ENCODE results near the gene TMEM183A. TPM values are rescaled to one million over a fixed set of nuclear protein-coding genes. Genes with fewer than 3 reads are reported as not detected.
"Not testable (repeated sequence)": the region's sequence is repeated elsewhere in the genome, so short reads cannot be mapped to it uniquely, and the experiment has no call there.

Gene TMEM183A
- total RNA-seq, 1 experiment from 2014 or later: 59.1 TPM

DNA sequence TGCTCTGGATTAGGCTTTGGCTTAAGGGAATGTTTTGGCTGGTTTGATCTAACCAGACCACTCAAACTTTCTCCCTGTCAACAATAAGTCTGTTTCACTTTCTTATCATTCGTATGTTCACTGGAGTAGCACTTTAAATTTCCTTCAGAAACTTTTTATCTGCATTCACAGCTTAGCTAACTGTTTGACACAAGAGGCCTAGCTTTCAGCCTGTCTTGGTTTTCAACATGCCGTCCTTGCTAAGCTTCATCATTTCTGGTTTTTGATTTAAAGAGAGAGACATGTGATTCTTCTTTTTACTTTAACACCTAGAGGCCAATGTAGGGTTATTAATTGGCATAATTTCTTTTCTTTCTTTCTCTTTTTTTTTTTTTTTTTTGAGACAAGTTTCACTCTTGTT, 25.2 kb upstream of the TMEM183A start:
- Histone ChIP-seq H3K4me1 (ENCODE audit: control insufficient read depth, insufficient read depth, low read length) (no peaks in the 10 kb centered on the region), H3K27ac (ENCODE audit: low read length) (no peak overlapping the region), H3K4me3 (ENCODE audit: low read depth in 2 of 2, low read length in 2 of 2) (no peak overlapping the region), H3K9me3 (ENCODE audit: control insufficient read depth, insufficient read depth, low read depth, low read length) (no peaks in the 10 kb centered on the region), H3K27me3 (ENCODE audit: control insufficient read depth, insufficient read depth, low read length) (peaks cover 6% of the 10 kb centered on the region; the same call in 1 of the 2 replicates), H3K36me3 (ENCODE audit: control insufficient read depth, insufficient read depth, low read length) (no peaks in the 10 kb centered on the region)
- intact Hi-C loops (cut with micrococcal nuclease; ENCODE audit: unreplicated experiment) (no loop called here), in situ Hi-C loops (cut with HindIII; ENCODE audit: low pct_unique_long_range_greater_than_20kb, low sequenced_read_pairs) (no loop called here)
- no peak for ATAC-seq
- TF ChIP-seq CTCF (IDR thresholded peaks at IDR 0.05) (no peak), TCF7L2 (IDR thresholded peaks at IDR 0.05; ENCODE audit: low read depth, low read length) (no peak), SIN3A (IDR thresholded peaks at IDR 0.05; ENCODE audit: borderline replicate concordance, insufficient read depth, low read depth, low read length) (no peak), POLR2AphosphoS5 (IDR thresholded peaks at IDR 0.05; ENCODE audit: low read depth, low read length) (no peak)
- TF ChIP-seq, protein P1, sequence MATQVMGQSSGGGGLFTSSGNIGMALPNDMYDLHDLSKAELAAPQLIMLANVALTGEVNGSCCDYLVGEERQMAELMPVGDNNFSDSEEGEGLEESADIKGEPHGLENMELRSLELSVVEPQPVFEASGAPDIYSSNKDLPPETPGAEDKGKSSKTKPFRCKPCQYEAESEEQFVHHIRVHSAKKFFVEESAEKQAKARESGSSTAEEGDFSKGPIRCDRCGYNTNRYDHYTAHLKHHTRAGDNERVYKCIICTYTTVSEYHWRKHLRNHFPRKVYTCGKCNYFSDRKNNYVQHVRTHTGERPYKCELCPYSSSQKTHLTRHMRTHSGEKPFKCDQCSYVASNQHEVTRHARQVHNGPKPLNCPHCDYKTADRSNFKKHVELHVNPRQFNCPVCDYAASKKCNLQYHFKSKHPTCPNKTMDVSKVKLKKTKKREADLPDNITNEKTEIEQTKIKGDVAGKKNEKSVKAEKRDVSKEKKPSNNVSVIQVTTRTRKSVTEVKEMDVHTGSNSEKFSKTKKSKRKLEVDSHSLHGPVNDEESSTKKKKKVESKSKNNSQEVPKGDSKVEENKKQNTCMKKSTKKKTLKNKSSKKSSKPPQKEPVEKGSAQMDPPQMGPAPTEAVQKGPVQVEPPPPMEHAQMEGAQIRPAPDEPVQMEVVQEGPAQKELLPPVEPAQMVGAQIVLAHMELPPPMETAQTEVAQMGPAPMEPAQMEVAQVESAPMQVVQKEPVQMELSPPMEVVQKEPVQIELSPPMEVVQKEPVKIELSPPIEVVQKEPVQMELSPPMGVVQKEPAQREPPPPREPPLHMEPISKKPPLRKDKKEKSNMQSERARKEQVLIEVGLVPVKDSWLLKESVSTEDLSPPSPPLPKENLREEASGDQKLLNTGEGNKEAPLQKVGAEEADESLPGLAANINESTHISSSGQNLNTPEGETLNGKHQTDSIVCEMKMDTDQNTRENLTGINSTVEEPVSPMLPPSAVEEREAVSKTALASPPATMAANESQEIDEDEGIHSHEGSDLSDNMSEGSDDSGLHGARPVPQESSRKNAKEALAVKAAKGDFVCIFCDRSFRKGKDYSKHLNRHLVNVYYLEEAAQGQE (IDR thresholded peaks at IDR 0.05; ENCODE audit: insufficient read depth in 1 of 2, low read depth in 2 of 2, low read length in 1 of 2): no peak
- no peak for DNase-seq (ENCODE audit: low read depth, low spot score)
- no TSS peak for BruUV-seq (replicated peaks)
- ChIA-PET POLR2A (interaction anchor here (0.6 kb wide), 1 partner anchor 37 kb away, joined by 4 read pairs; no protein-coding TSS in a partner anchor), CTCF (interaction anchor here (0.7 kb wide), 1 partner anchor 395 kb away, joined by 5 read pairs; no protein-coding TSS in a partner anchor)

GRCh38 chr1:202982715-202983430, 24.3 kb upstream of the TMEM183A start:
- intact Hi-C loops (cut with micrococcal nuclease; ENCODE audit: unreplicated experiment) (no loop called here), in situ Hi-C loops (cut with HindIII; ENCODE audit: low pct_unique_long_range_greater_than_20kb, low sequenced_read_pairs) (no loop called here)
- Histone ChIP-seq H3K9me3 (ENCODE audit: control insufficient read depth, insufficient read depth, low read depth, low read length) (no peaks in the 10 kb centered on the region), H3K4me3 (ENCODE audit: low read depth in 2 of 2, low read length in 2 of 2) (no peak overlapping the region), H3K36me3 (ENCODE audit: control insufficient read depth, insufficient read depth, low read length) (no peaks in the 10 kb centered on the region), H3K4me1 (ENCODE audit: control insufficient read depth, insufficient read depth, low read length) (no peaks in the 10 kb centered on the region), H3K27me3 (ENCODE audit: control insufficient read depth, insufficient read depth, low read length) (0 out of 2 replicates have a peak, but pooled peaks cover 3% of the 10 kb centered on the region), H3K27ac (ENCODE audit: low read length) (no peak overlapping the region)
- DNase-seq (ENCODE audit: low read depth, low spot score): no peak
- ChIA-PET POLR2A (no interaction called here), CTCF (interaction anchor here (0.7 kb wide), 1 partner anchor 15 kb away, joined by 13 read pairs; no protein-coding TSS in a partner anchor)
- no peak for ATAC-seq
- no peak for TF ChIP-seq TCF7L2 (IDR thresholded peaks at IDR 0.05; ENCODE audit: low read depth, low read length)
- TF ChIP-seq, protein P1 (IDR thresholded peaks at IDR 0.05; ENCODE audit: insufficient read depth in 1 of 2, low read depth in 2 of 2, low read length in 1 of 2): no peak
- BruUV-seq (replicated peaks): no TSS peak

DNA sequence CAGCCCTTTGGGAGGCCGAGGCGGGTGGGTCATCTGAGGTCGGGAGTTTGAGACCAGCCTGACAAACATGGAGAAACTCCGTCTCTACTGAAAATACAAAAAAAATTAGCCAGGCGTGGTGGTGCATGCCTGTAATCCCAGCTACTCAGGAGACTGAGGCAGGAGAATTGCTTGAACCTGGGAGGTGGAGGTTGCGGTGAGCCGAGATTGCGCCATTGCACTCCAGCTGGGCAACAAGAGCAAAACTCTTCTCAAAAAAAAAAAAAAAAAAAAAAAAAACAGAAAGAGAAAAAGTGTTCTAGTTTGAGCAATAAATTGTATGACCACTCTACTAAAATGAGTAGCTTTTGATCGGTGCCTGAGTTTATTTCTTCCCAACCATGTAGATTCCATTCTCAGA, 21.1 kb upstream of the TMEM183A start:
- in situ Hi-C loops (cut with HindIII; ENCODE audit: low pct_unique_long_range_greater_than_20kb, low sequenced_read_pairs); H3K4me3 ChIP-seq (ENCODE audit: low read depth in 2 of 2, low read length in 2 of 2); BruUV-seq (replicated peaks); POLR2A ChIA-PET; H3K27me3 ChIP-seq (ENCODE audit: control insufficient read depth, insufficient read depth, low read length); H3K9me3 ChIP-seq (ENCODE audit: control insufficient read depth, insufficient read depth, low read depth, low read length); CTCF ChIA-PET; DNase-seq (ENCODE audit: low read depth, low spot score); ATAC-seq; H3K36me3 ChIP-seq (ENCODE audit: control insufficient read depth, insufficient read depth, low read length); H3K4me1 ChIP-seq (ENCODE audit: control insufficient read depth, insufficient read depth, low read length); intact Hi-C loops (cut with micrococcal nuclease; ENCODE audit: unreplicated experiment); H3K27ac ChIP-seq (ENCODE audit: low read length): not testable (repeated sequence)

Data from Panc1 (cell line).